ENCODE data around the gene LIN9. TPM values are rescaled to one million over a fixed set of nuclear protein-coding genes. Genes with fewer than 3 reads are reported as not detected.

Gene LIN9
- total and polyA plus RNA-seq, 2 donors (not counting 3 experiments of a cell fraction or from before 2014, with no cell fraction given) = 2.5 to 7.6 TPM

GRCh38 chr1:226305184-226305583 is 3.8 kb downstream of the LIN9 start:
- Histone ChIP-seq H4K20me1 (replicated peaks; ENCODE audit: control insufficient read depth, extremely low read depth, insufficient read depth, low read length) (no peaks in the 10 kb centered on the region), H2AFZ (ENCODE audit: low read depth, low read length) (no peak overlapping the region), H3K9ac (replicated peaks; ENCODE audit: extremely low read depth, insufficient read depth, low read length) (no peak overlapping the region), H3K9me1 (replicated peaks; ENCODE audit: control insufficient read depth, extremely low read depth, insufficient read depth, low read length) (no peaks in the 10 kb centered on the region), H3K4me3 (replicated peaks in 1 of 3; ENCODE audit: insufficient read depth in 1 of 3, low read depth in 1 of 3, low read length in 3 of 3) (no peak overlapping the region), H3K36me3 (ENCODE audit: control insufficient read depth in 2 of 2, extremely low read depth in 1 of 2, insufficient read depth in 2 of 2, low read length in 2 of 2) (peaks cover 0 to 3% of the 10 kb centered on the region in 2 experiments), H3K27ac (ENCODE audit: insufficient read depth, low read depth, low read length) (no peak overlapping the region), H3K27me3 (ENCODE audit: control insufficient read depth in 2 of 2, insufficient read depth in 2 of 2, low read length in 2 of 2) (no peaks in the 10 kb centered on the region), H3K9me3 (replicated peaks; ENCODE audit: control insufficient read depth, insufficient read depth, low read length) (no peaks in the 10 kb centered on the region), H3K4me2 (ENCODE audit: insufficient read depth, low read length) (no peak overlapping the region), H3K4me1 (ENCODE audit: control insufficient read depth, extremely low read depth, insufficient read depth, low read length) (peaks cover 13% of the 10 kb centered on the region), H3K79me2 (ENCODE audit: control insufficient read depth, insufficient read depth, low read length) (peaks cover 68% of the 10 kb centered on the region)
- TF ChIP-seq JUN (IDR thresholded peaks at IDR 0.05; ENCODE audit: borderline replicate concordance, insufficient read depth, insufficient read length, low read depth) (no peak), GATA2 (IDR thresholded peaks at IDR 0.05; ENCODE audit: insufficient read depth, insufficient read length, low read depth, low read length) (no peak), POLR2AphosphoS5 (IDR thresholded peaks at IDR 0.05; ENCODE audit: insufficient read depth, low read depth, low read length) (no peak), EZH2 (IDR thresholded peaks at IDR 0.05; ENCODE audit: borderline replicate concordance, low read depth, low read length, severe bottlenecking) (no peak), CTCF (IDR thresholded peaks at IDR 0.05; ENCODE audit: extremely low read depth in 1 of 2, insufficient read depth in 1 of 2, low read depth in 1 of 2, low read length in 2 of 2) (no peak), MYC (IDR thresholded peaks at IDR 0.05; ENCODE audit: low read depth, low read length) (no peak), MAX (IDR thresholded peaks at IDR 0.05; ENCODE audit: insufficient read depth, insufficient read length) (no peak), FOS (IDR thresholded peaks at IDR 0.05; ENCODE audit: borderline replicate concordance, insufficient read depth, low read length) (no peak), POLR2A (IDR thresholded peaks at IDR 0.05; ENCODE audit: low read depth, low read length) (no peak)
- ChIA-PET POLR2A (no interaction called here), CTCF (no interaction called here)
- no TSS peak for BruUV-seq (replicated peaks)
- dilution Hi-C loops (cut with MboI; ENCODE audit: extremely low pct_ligation_motif_present, low sequenced_read_pairs) (no loop called here), intact Hi-C loops (cut with micrococcal nuclease) (no loop called here)
- no peak for DNase-seq (ENCODE audit: low read depth, low spot score)
- no peak for FAIRE-seq

All from endothelial cell of umbilical vein (primary cell).